K562 (cell line): ENCODE results near the gene WT1. TPM values are rescaled to one million over a fixed set of nuclear protein-coding genes. Genes with fewer than 3 reads are reported as not detected.

Source experiments
- ARNT ChIP-seq, 2 experiments: fragments of 450-650 bp; IDR thresholded peaks; 2 replicates each; pipeline ENCODE4 v1.6.1; 2016; ENCODE audit warnings: mild to moderate bottlenecking in 1 of 2
- CBX3 ChIP-seq, 2 experiments: IDR thresholded peaks; 1 replicate in 1 of 2; 2 replicates in 1 of 2; pipeline ENCODE4 v1.6.1; 2012; ENCODE audit warnings: inconsistent platforms in 2 of 2, low read length in 2 of 2, borderline replicate concordance in 1 of 2, control low read depth in 1 of 2
- DEAF1 ChIP-seq: fragments of 450-650 bp; formaldehyde crosslinking; IDR thresholded peaks from 2 replicates; pipeline ENCODE4 v1.4.0; 2020; ENCODE audit warnings: mild to moderate bottlenecking, moderate library complexity
- DPF2 ChIP-seq: fragments of 450-650 bp; IDR thresholded peaks from 2 replicates; pipeline ENCODE4 v1.6.1; 2016
- KAT8 ChIP-seq: fragments of 450-650 bp; IDR thresholded peaks from 2 replicates; pipeline ENCODE4 v1.6.1; 2016; ENCODE audit warnings: low read depth, mild to moderate bottlenecking
- RAD51 ChIP-seq: fragments of 450-650 bp; IDR thresholded peaks from 2 replicates; pipeline ENCODE4 v1.7.1; 2016; ENCODE audit warnings: low read depth, mild to moderate bottlenecking, borderline replicate concordance
- RBFOX2 ChIP-seq: fragments of 200-400 bp; formaldehyde crosslinking; IDR thresholded peaks from 2 replicates; pipeline ENCODE4 v1.6.1; 2017; ENCODE audit warnings: low read depth, mild to moderate bottlenecking, low read length, moderate library complexity
- SMARCE1 ChIP-seq: fragments of 450-650 bp; IDR thresholded peaks from 2 replicates; pipeline ENCODE4 v1.7.1; 2016; ENCODE audit warnings: mild to moderate bottlenecking
- SP1 ChIP-seq: sonication (generic); formaldehyde crosslinking; IDR thresholded peaks from 2 replicates; pipeline ENCODE4 v1.8.1; 2022; ENCODE audit warnings: mild to moderate bottlenecking, missing genetic modification reagents
- ZNF644 ChIP-seq: fragments of 200-800 bp; sonication (Bioruptor generic); IDR thresholded peaks from 2 replicates; pipeline ENCODE4 v1.6.1; 2016; ENCODE audit warnings: low read depth, missing genetic modification characterization, missing compliant biosample characterization
- ZNF668 ChIP-seq: fragments of 250-450 bp; sonication (Bioruptor Pico); IDR thresholded peaks from 2 replicates; pipeline ENCODE4 v1.8.0; 2022; ENCODE audit warnings: mild to moderate bottlenecking, inconsistent platforms
- polyA plus RNA-seq, 8 experiments: library from polyadenylated mRNA; depleted of rRNA in 4 of 8; stranded (reverse) in 5 of 8; unstranded in 3 of 8; fragments of >200 nt; fragmentation: Nextera tagmentation in 2 of 8; fragmentation: Illumina TruSeq in 1 of 8; extraction: Ambion mirVana in 2 of 8; extraction: Trizol in 1 of 8; gene quantifications; 2 replicates each; pipeline versions ENCODE4 v1.2.1 to v1.2.3, GENCODE V29; 2011 to 2014; ENCODE audit warnings: inconsistent platforms in 1 of 8, missing spikeins in 1 of 8
- total RNA-seq, 7 experiments: library from RNA; depleted of rRNA in 6 of 7; stranded (reverse); fragments of >200 nt in 6 of 7; fragmentation: Illumina TruSeq in 2 of 7; extraction: Trizol in 2 of 7; gene quantifications; 2 replicates each; pipeline versions ENCODE4 v1.2.1 to v1.2.3, GENCODE V29; 2011 to 2021; ENCODE audit warnings: low replicate concordance in 1 of 7
- TF ChIP-seq, protein P1 (sequence below): IDR thresholded peaks from 2 replicates; pipeline ENCODE4 v1.6.1; 2012; ENCODE audit warnings: low read depth, low read length, improper control_type of control experiment, borderline replicate concordance
- TF ChIP-seq, protein P2 (sequence below): fragments of 450-650 bp; IDR thresholded peaks from 2 replicates; pipeline ENCODE4 v1.6.1; 2016; ENCODE audit warnings: mild to moderate bottlenecking
- TF ChIP-seq, protein P3 (sequence below): fragments of 450-650 bp; formaldehyde crosslinking; IDR thresholded peaks from 2 replicates; pipeline ENCODE4 v1.4.0; 2020; ENCODE audit warnings: mild to moderate bottlenecking, moderate library complexity
- TF ChIP-seq, protein P4 (sequence below), 2 experiments: fragments of 450-650 bp in 1 of 2; IDR thresholded peaks; 2 replicates each; pipeline ENCODE4 v1.6.1; 2011 to 2017; ENCODE audit warnings: low read depth in 2 of 2, antibody characterized with exemption in 1 of 2, borderline replicate concordance in 1 of 2, low read length in 1 of 2, mild to moderate bottlenecking in 1 of 2, mixed read lengths in 1 of 2; ENCODE audit not compliant: control insufficient read depth in 1 of 2
- TF ChIP-seq, protein P5 (sequence below): fragments of 250-450 bp; sonication (Bioruptor Pico); IDR thresholded peaks from 2 replicates; pipeline ENCODE4 v1.5.0; 2020; ENCODE audit warnings: mild to moderate bottlenecking

WT1 gene
- total and polyA plus RNA-seq, 9 of the 15 experiments (the other 6 are each of a cell fraction or from before 2014, with no cell fraction given): 7.1 to 33.8 (median 19.4) TPM

DNA sequence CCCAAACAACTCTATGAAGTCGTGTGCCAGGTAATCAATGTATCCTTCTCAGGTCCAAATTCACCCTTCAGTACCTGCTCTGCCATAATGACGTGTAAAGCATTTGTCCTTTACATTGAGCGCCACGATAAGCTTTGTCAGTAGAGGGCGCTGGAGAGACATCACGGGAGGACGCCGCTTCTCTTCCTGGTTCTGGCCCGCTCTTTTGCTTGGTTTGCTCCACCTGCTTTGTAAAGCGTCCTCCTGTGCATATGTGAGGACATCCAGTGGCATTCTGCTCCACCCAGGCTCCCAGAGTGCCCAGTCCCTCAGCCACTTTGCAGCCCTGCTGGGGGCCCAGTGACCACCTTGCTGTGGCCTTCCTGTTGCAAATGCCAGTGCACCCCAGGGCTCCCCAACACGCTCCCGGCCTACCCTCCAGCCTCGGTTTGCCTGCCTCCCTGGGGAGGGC, 61.1 kb downstream of the WT1 start (continued):
- TF ChIP-seq DEAF1 (CRISPR knock-in tag) (peak; percentile 71), ZNF668 (no peak), KAT8 (no peak), ZNF644 (tag) (no peak), DPF2 (no peak), SP1 (peak; percentile 23; the same call in 1 of the 2 replicates), CBX3 (IDR thresholded peaks at IDR 0.05; ENCODE audit: borderline replicate concordance in 1 of 2, low read length in 2 of 2) (peak in 1 of 2 experiments; percentile 85; a peak in 2 of 3 replicates), SMARCE1 (no peak), RAD51 (no peak), ARNT (IDR thresholded peaks at IDR 0.05) (no peak), RBFOX2 (0 out of 2 replicates have a peak, but pooled peaks have one; percentile 27)
- TF ChIP-seq, protein P1, sequence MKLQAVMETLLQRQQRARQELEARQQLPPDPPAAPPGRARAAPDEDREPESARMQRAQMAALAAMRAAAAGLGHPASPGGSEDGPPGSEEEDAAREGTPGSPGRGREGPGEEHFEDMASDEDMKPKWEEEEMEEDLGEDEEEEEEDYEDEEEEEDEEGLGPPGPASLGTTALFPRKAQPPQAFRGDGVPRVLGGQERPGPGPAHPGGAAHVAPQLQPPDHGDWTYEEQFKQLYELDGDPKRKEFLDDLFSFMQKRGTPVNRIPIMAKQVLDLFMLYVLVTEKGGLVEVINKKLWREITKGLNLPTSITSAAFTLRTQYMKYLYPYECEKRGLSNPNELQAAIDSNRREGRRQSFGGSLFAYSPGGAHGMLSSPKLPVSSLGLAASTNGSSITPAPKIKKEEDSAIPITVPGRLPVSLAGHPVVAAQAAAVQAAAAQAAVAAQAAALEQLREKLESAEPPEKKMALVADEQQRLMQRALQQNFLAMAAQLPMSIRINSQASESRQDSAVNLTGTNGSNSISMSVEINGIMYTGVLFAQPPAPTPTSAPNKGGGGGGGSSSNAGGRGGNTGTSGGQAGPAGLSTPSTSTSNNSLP: no peak
- TF ChIP-seq, protein P2, sequence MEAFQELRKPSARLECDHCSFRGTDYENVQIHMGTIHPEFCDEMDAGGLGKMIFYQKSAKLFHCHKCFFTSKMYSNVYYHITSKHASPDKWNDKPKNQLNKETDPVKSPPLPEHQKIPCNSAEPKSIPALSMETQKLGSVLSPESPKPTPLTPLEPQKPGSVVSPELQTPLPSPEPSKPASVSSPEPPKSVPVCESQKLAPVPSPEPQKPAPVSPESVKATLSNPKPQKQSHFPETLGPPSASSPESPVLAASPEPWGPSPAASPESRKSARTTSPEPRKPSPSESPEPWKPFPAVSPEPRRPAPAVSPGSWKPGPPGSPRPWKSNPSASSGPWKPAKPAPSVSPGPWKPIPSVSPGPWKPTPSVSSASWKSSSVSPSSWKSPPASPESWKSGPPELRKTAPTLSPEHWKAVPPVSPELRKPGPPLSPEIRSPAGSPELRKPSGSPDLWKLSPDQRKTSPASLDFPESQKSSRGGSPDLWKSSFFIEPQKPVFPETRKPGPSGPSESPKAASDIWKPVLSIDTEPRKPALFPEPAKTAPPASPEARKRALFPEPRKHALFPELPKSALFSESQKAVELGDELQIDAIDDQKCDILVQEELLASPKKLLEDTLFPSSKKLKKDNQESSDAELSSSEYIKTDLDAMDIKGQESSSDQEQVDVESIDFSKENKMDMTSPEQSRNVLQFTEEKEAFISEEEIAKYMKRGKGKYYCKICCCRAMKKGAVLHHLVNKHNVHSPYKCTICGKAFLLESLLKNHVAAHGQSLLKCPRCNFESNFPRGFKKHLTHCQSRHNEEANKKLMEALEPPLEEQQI: no peak
- TF ChIP-seq, protein P3, sequence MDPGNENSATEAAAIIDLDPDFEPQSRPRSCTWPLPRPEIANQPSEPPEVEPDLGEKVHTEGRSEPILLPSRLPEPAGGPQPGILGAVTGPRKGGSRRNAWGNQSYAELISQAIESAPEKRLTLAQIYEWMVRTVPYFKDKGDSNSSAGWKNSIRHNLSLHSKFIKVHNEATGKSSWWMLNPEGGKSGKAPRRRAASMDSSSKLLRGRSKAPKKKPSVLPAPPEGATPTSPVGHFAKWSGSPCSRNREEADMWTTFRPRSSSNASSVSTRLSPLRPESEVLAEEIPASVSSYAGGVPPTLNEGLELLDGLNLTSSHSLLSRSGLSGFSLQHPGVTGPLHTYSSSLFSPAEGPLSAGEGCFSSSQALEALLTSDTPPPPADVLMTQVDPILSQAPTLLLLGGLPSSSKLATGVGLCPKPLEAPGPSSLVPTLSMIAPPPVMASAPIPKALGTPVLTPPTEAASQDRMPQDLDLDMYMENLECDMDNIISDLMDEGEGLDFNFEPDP (CRISPR knock-in tag): no peak
- TF ChIP-seq, protein P4, sequence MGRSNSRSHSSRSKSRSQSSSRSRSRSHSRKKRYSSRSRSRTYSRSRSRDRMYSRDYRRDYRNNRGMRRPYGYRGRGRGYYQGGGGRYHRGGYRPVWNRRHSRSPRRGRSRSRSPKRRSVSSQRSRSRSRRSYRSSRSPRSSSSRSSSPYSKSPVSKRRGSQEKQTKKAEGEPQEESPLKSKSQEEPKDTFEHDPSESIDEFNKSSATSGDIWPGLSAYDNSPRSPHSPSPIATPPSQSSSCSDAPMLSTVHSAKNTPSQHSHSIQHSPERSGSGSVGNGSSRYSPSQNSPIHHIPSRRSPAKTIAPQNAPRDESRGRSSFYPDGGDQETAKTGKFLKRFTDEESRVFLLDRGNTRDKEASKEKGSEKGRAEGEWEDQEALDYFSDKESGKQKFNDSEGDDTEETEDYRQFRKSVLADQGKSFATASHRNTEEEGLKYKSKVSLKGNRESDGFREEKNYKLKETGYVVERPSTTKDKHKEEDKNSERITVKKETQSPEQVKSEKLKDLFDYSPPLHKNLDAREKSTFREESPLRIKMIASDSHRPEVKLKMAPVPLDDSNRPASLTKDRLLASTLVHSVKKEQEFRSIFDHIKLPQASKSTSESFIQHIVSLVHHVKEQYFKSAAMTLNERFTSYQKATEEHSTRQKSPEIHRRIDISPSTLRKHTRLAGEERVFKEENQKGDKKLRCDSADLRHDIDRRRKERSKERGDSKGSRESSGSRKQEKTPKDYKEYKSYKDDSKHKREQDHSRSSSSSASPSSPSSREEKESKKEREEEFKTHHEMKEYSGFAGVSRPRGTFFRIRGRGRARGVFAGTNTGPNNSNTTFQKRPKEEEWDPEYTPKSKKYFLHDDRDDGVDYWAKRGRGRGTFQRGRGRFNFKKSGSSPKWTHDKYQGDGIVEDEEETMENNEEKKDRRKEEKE (IDR thresholded peaks at IDR 0.05; ENCODE audit: borderline replicate concordance in 1 of 2, control insufficient read depth in 1 of 2, low read depth in 2 of 2, low read length in 1 of 2): no peak
- TF ChIP-seq, protein P5, sequence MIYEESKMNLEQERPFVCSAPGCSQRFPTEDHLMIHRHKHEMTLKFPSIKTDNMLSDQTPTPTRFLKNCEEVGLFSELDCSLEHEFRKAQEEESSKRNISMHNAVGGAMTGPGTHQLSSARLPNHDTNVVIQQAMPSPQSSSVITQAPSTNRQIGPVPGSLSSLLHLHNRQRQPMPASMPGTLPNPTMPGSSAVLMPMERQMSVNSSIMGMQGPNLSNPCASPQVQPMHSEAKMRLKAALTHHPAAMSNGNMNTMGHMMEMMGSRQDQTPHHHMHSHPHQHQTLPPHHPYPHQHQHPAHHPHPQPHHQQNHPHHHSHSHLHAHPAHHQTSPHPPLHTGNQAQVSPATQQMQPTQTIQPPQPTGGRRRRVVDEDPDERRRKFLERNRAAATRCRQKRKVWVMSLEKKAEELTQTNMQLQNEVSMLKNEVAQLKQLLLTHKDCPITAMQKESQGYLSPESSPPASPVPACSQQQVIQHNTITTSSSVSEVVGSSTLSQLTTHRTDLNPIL (CRISPR knock-in tag): no peak
